OCI-LY7 (cell line): ENCODE data around the gene FOXN3. TPM values are rescaled to one million over a fixed set of nuclear protein-coding genes. Genes with fewer than 3 reads are reported as not detected.

Source experiments
- BruUV-seq: library from RNA; stranded (reverse); fragments of 400-500 nt; replicated peaks from 2 replicates; lab custom pipeline; 2021; lab: Mats Ljungman, UMichigan
- CTCF ChIA-PET: fragments of 300-600 bp; sonication (Branson Sonifier 250); formaldehyde crosslinking; loops from one replicate; lab custom pipeline; 2022; ENCODE audit warnings: antibody characterized with exemption; ENCODE audit not compliant: unreplicated experiment; lab: Charles Lee
- POLR2A ChIA-PET: fragments of 300-600 bp; sonication (Branson Sonifier 250); formaldehyde crosslinking; loops from one replicate; lab custom pipeline; 2022; ENCODE audit warnings: antibody characterized with exemption; lab: Charles Lee
- DNase-seq: peaks from one replicate; pipeline ENCODE4 v3.0.0-alpha.2; 2015; ENCODE audit warnings: low spot score
- H2AFZ ChIP-seq: fragments of 200-600 bp; sonication (generic), shearing (Covaris generic); 2 replicates; pipeline ENCODE4 v1.6.1; 2014; ENCODE audit warnings: mild to moderate bottlenecking, antibody characterized with exemption, low read length, moderate library complexity
- H3K27ac ChIP-seq: fragments of 200-600 bp; sonication (generic); 2 replicates; pipeline ENCODE4 v1.5.1; 2014; ENCODE audit warnings: mixed run types, low read depth, mild to moderate bottlenecking, moderate library complexity, low read length, inconsistent platforms; ENCODE audit not compliant: poor library complexity, severe bottlenecking
- H3K36me3 ChIP-seq: fragments of 200-600 bp; sonication (generic); 2 replicates; pipeline ENCODE4 v1.6.1; 2014; ENCODE audit warnings: mild to moderate bottlenecking, antibody characterized with exemption, low read length, moderate library complexity, mixed read lengths; ENCODE audit not compliant: insufficient read depth
- H3K4me1 ChIP-seq: fragments of 200-600 bp; sonication (generic); 2 replicates; pipeline ENCODE4 v1.5.1; 2014; ENCODE audit warnings: mild to moderate bottlenecking, low read length; ENCODE audit not compliant: insufficient read depth, poor library complexity, severe bottlenecking
- H3K4me2 ChIP-seq: fragments of 200-600 bp; sonication (generic); 2 replicates; pipeline ENCODE4 v1.6.1; 2014; ENCODE audit warnings: mild to moderate bottlenecking, low read length
- H3K4me3 ChIP-seq: fragments of 200-600 bp; sonication (generic); 2 replicates; pipeline ENCODE4 v1.5.1; 2014; ENCODE audit warnings: mild to moderate bottlenecking, low read depth, low read length; ENCODE audit not compliant: poor library complexity, severe bottlenecking
- H3K79me2 ChIP-seq: fragments of 200-600 bp; sonication (generic); 2 replicates; pipeline ENCODE4 v1.6.1; 2016; ENCODE audit warnings: low read depth, mild to moderate bottlenecking, low read length, moderate library complexity, mixed read lengths; ENCODE audit not compliant: insufficient read depth
- H3K9me2 ChIP-seq: fragments of 200-600 bp; sonication (generic); 2 replicates; pipeline ENCODE4 v1.6.1; 2016; ENCODE audit warnings: mild to moderate bottlenecking, low read length, mixed read lengths; ENCODE audit not compliant: insufficient read depth
- H3K9me3 ChIP-seq: fragments of 200-600 bp; sonication (generic); 2 replicates; pipeline ENCODE4 v1.6.1; 2014; ENCODE audit warnings: mild to moderate bottlenecking, mixed run types, low read length, mixed read lengths
- H4K20me1 ChIP-seq: fragments of 200-600 bp; sonication (generic); 2 replicates; pipeline ENCODE4 v1.6.1; 2014; ENCODE audit warnings: mild to moderate bottlenecking, antibody characterized with exemption, low read length, moderate library complexity, mixed read lengths; ENCODE audit not compliant: insufficient read depth
- CTCF ChIP-seq: fragments of 200-600 bp; sonication (generic); conservative IDR thresholded peaks from 2 replicates; pipeline ENCODE4 v1.5.1; 2014; ENCODE audit warnings: mild to moderate bottlenecking, antibody characterized with exemption, low read length, moderate library complexity, mixed read lengths
- EZH2phosphoT487 ChIP-seq: fragments of 200-600 bp; sonication (generic); IDR thresholded peaks from 2 replicates; pipeline ENCODE4 v1.6.1; 2018; ENCODE audit warnings: low read depth, borderline replicate concordance, mild to moderate bottlenecking, mixed run types, antibody characterized with exemption, low read length, moderate library complexity, mixed read lengths
- intact Hi-C: fragments of 100-400 bp; cut with micrococcal nuclease; formaldehyde crosslinking; loops from one replicate; pipeline ENCODE4 v1.10.0; 2022; ENCODE audit not compliant: unreplicated experiment
- total RNA-seq, 2 experiments: library from RNA; depleted of rRNA in 1 of 2; stranded (reverse); fragments of >200 nt in 1 of 2; shearing (Covaris generic) in 1 of 2; gene quantifications; 2 replicates each; pipeline ENCODE4 v1.2.3, GENCODE V29; 2014 to 2022

Gene FOXN3
- total RNA-seq, 2 experiments from 2014 or later, result 77.7 to 102 TPM

DNA sequence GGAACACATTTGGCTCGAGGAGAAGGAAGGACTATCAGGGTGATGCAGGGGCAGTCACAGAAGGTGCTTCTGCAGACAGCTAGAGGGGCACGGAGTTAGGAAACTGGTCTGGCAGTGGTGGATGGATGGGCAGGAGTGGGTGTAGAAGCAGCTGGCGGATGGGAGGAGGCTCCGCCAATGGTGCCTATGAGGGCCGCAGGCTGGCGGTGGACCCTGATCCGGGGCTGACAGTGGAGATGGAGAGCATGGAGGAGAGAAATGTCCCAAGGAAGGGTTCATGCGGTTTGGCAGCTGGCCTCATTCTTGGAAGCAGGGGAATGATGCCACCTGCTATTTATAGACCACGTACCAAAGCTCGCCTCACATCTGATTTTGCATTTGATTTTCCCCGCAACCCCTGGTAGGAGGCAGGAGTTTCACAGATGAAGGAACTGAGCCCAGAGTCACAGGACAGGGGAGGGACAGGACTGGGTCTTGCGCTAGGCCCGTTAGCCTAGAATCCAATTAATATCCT lies 237.1 kb downstream of the FOXN3 start:
- no peak for DNase-seq
- Histone ChIP-seq H3K9me2 (no peaks in the 10 kb centered on the region), H3K4me1 (peaks cover 10% of the 10 kb centered on the region), H3K9me3 (no peaks in the 10 kb centered on the region), H3K27ac (no peak overlapping the region), H4K20me1 (no peaks in the 10 kb centered on the region), H3K36me3 (peaks cover 18% of the 10 kb centered on the region; the same call in 1 of the 2 replicates), H3K4me3 (no peak overlapping the region), H3K79me2 (no peaks in the 10 kb centered on the region), H3K4me2 (no peak overlapping the region), H2AFZ (no peak overlapping the region)
- intact Hi-C loops, result loop anchor here (5.0 kb wide), 2 partner anchors 122 to 138 kb away; no protein-coding TSS in a partner anchor
- BruUV-seq, result no TSS peak
- ChIA-PET POLR2A (interaction anchor here (0.9 to 2.1 kb wide), 2 partner anchors 14 to 139 kb away, joined by 3 to 5 read pairs; no protein-coding TSS in a partner anchor), CTCF (interaction anchor here (0.5 kb wide), 1 partner anchor 42 kb away, joined by 3 read pairs; no protein-coding TSS in a partner anchor)
- TF ChIP-seq CTCF, result no peak

DNA sequence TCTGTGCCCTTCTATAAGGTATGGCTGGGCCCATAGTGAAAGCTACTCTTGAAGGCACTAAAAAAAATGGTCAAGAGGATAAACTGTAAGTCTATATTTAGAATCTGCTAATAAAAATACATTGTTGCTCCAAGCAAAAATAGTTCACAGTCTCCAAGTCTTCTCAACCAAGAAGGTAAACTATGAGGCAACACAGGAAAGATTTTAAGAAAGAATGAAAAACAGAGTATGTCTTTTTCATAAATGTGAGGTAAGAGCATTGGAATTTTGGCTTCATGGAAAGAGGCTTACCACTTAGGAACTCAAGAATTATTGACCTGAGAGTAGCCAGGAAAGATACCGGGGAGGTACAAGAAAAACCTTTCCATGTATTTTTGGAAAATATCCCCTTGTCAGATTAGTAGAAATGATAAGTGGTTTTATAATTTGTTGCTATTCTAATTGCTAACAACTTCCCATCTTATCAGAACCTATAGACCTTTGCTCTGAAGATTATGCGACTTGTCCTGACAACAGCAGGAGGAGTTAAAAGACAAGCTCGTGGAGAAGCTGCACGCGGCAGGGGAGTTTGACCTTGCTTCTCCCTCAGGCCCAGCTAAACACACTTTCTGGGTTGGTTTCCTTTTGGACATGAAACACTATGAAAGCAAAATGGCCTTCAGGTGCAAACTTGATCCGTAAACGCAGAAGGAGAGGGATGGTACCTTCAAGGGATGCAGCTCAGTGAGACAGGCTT lies 238.1 kb downstream of the FOXN3 start:
- intact Hi-C loops, result loop anchor here (5.0 kb wide), 2 partner anchors 123 to 137 kb away; no protein-coding TSS in a partner anchor
- CTCF ChIA-PET, result no interaction called here

More for the DNA sequence above, 238.1 kb downstream of the FOXN3 start:
- Histone ChIP-seq H3K9me2 (no peaks in the 10 kb centered on the region), H3K9me3 (no peaks in the 10 kb centered on the region), H2AFZ (no peak overlapping the region), H3K4me1 (peaks cover 10% of the 10 kb centered on the region), H3K79me2 (no peaks in the 10 kb centered on the region), H3K27ac (no peak overlapping the region), H4K20me1 (no peaks in the 10 kb centered on the region), H3K4me3 (no peak overlapping the region), H3K36me3 (peaks cover 22% of the 10 kb centered on the region), H3K4me2 (no peak overlapping the region)
- no TSS peak for BruUV-seq
- DNase-seq, result no peak
- TF ChIP-seq EZH2phosphoT487 (no peak), CTCF (no peak)
- POLR2A ChIA-PET, result interaction anchor here (0.9 to 2.1 kb wide), 2 partner anchors 13 to 138 kb away, joined by 3 to 5 read pairs; no protein-coding TSS in a partner anchor
